C4-2B (cell line): ENCODE data around the gene KRT222.

Experiments used
- H3K27ac ChIP-seq: fragments of 450-650 bp; 2 replicates; pipeline ENCODE4 v1.5.1; 2017
- ZFX ChIP-seq: fragments of 450-650 bp; IDR thresholded peaks from 2 replicates; pipeline ENCODE4 v1.6.1; 2017
- TF ChIP-seq, protein P1 (sequence below): fragments of 450-650 bp; conservative IDR thresholded peaks from 2 replicates; pipeline ENCODE4 v1.5.1; 2017; ENCODE audit warnings: mild to moderate bottlenecking

The KRT222 gene

DNA sequence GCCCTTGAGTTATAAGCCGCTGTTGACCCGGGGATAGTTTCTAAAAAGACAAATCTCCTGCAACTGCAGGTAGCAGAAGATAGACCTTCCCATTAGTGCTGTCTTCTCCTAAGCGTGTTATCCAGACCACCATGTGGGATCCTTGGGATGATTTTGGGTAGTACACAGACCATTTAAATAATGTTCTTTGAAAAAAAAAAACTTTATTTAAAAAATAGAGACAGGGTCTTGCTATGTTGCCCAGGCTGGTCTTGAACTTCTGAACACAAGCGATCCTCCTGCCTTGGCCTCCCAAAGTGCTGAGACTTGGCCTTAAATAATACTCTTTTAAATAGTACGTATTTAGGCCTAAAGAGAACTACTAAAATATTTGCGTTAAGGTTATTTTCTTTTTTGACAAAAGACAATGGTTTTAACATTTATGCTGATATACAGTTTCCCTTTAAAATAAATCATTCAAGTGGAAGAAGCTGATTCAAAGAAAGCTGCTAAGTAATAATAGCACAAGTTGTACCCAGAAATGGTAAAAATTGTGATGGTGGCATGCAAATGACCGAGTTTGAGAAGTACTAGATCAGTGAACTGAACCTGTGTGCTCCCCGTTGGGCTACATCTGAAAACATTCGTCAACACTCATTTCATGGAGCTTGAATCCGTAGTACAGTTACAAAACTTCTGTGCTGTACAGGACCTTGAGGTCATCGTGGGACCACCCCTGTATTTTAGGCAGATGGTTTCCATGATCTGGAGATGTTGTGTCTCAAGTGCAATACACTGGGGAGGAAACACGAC is 41.4 kb downstream of the KRT222 start:
- no peak overlapping the region for H3K27ac ChIP-seq
- TF ChIP-seq, protein P1, sequence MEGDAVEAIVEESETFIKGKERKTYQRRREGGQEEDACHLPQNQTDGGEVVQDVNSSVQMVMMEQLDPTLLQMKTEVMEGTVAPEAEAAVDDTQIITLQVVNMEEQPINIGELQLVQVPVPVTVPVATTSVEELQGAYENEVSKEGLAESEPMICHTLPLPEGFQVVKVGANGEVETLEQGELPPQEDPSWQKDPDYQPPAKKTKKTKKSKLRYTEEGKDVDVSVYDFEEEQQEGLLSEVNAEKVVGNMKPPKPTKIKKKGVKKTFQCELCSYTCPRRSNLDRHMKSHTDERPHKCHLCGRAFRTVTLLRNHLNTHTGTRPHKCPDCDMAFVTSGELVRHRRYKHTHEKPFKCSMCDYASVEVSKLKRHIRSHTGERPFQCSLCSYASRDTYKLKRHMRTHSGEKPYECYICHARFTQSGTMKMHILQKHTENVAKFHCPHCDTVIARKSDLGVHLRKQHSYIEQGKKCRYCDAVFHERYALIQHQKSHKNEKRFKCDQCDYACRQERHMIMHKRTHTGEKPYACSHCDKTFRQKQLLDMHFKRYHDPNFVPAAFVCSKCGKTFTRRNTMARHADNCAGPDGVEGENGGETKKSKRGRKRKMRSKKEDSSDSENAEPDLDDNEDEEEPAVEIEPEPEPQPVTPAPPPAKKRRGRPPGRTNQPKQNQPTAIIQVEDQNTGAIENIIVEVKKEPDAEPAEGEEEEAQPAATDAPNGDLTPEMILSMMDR, result no peak
- no peak for TF ChIP-seq ZFX

DNA sequence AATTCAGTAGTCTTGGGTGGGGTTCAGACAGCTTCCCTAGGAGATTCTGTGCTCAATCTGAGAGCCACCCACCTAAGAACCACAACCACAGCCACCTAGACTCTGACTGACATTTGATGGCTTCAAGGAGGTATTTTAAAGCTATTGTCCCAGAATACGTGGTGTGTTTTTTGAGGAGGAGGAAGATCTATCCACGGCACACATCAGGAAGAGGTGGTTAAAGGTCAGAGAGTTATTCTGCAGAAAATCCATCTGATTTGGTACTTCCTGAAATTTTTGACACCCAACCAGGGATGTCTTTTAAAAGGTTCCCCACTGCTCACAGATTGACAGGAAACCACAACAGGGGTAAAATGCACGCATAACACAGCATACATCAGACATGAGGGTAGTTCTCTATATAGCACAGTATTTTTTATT is 42.5 kb downstream of the KRT222 start:
- no peak for TF ChIP-seq ZFX
- TF ChIP-seq, protein P1, result no peak
- H3K27ac ChIP-seq, result no peak overlapping the region

DNA sequence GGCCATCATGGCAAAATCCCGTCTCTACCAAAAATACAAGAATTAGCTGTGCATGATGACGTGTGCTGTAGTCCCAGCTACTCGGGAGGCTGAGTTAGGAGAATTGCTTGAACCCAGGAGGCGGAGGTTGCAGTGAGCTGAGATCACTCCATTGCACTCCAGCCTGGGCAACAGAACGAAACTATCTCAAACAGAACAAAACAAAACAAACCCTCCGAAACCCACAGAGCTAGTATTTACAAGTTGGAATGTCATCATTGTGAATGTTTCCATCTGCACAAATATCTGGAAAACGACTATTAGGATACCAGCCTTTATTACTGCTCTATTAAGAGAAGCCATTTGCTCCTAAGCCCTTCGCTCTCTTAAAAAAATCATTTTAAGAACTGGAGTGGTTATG is 43.4 kb downstream of the KRT222 start:
- no peak overlapping the region for H3K27ac ChIP-seq
- no peak for TF ChIP-seq ZFX
- TF ChIP-seq, protein P1, result no peak

DNA sequence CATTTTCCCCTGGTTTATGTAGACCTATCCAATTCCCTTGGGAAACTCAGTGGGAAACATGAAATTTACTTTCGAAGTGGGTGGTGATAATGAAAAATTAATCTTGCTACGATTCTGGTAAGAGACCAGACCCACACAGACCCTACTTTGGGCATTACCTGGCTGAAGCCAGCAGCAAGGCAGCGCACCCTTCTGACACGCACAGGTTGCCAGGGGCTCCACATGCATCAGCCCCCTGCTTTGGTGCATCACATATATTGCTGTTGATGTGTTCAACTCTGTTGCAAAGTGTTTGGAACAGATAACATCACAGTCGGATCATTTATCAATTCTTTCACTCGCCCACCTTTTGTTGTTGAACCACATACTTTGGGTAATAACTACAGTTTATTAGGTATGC is 44.0 kb downstream of the KRT222 start:
- H3K27ac ChIP-seq, result no peak overlapping the region
- TF ChIP-seq, protein P1, result no peak
- TF ChIP-seq ZFX, result no peak

- TF ChIP-seq ZFX, result no peak
- TF ChIP-seq, protein P1, result no peak
- H3K27ac ChIP-seq, result no peak overlapping the region
These were observed 46.0 kb downstream of the KRT222 start for GRCh38 chr17:40618754-40619625.

DNA sequence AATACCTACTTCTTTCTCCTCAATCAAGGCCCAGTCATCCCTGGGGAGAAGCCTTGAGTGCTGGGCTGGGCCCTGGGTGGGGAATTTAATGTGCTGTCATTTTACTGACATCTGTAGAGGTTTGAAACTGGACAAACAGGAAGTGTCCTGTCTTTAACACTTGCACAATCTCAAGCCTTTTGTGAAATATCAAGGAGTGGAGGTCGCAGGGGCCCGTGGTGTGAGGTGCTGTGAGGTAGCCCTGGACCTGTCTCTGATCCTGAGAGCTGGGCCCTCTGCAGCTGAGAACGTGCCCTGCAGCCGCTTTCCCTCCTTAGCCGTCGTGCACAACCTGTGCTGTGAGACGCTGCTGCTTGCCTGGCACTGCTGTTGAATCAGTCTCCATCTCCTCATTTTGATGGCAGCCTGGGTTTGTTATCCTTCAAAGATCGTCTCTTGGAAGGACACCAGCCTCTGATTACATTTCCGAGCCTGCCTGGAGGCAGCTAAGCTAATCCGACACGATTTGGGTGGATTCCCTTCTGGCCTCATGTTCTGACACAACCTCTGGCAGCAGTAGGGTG is 47.2 kb downstream of the KRT222 start:
- no peak overlapping the region for H3K27ac ChIP-seq

More for the DNA sequence above, 47.2 kb downstream of the KRT222 start:
- TF ChIP-seq, protein P1, result no peak
- TF ChIP-seq ZFX, result no peak
